ENCODE results near the gene UGT1A6. TPM values are rescaled to one million over a fixed set of nuclear protein-coding genes. Genes with fewer than 3 reads are reported as not detected.
A peak's percentile ranks its signal among the peaks of the same experiment; 100 is the strongest.

UGT1A6 gene
- total RNA-seq, 1 donor from 2014 or later: 0.32 TPM

- intact Hi-C loops (cut with DNase I): no loop called here
- no peak for ATAC-seq (ENCODE audit: poor library complexity)
- no peak for DNase-seq
These were observed 98.6 kb downstream of the UGT1A6 start for GRCh38 chr2:233791151-233791882.

- ATAC-seq (ENCODE audit: poor library complexity) (no peak), DNase-seq (no peak)
- intact Hi-C loops (cut with DNase I): no loop called here
These were observed 99.2 kb downstream of the UGT1A6 start for GRCh38 chr2:233791883-233792329.

- DNase-seq (no peak), ATAC-seq (ENCODE audit: poor library complexity) (no peak)
- intact Hi-C loops (cut with DNase I): no loop called here
These were observed 100.0 kb downstream of the UGT1A6 start for GRCh38 chr2:233792720-233793119.

GRCh38 chr2:233793465-233794127 is 100.9 kb downstream of the UGT1A6 start:
- no peak for ATAC-seq (ENCODE audit: poor library complexity)
- intact Hi-C loops (cut with DNase I): no loop called here

GRCh38 chr2:233794128-233794658 is 101.5 kb downstream of the UGT1A6 start:
- DNase-seq (no peak), ATAC-seq (ENCODE audit: poor library complexity) (no peak)
- intact Hi-C loops (cut with DNase I): no loop called here

More at GRCh38 chr2:233793465-233794127, 100.9 kb downstream of the UGT1A6 start:
- DNase-seq: no peak

- ATAC-seq (ENCODE audit: poor library complexity): no peak
- no peak for DNase-seq
- intact Hi-C loops (cut with DNase I): no loop called here
These were observed 103.1 kb downstream of the UGT1A6 start for GRCh38 chr2:233795735-233796171.

GRCh38 chr2:233796254-233796653 is 103.6 kb downstream of the UGT1A6 start:
- intact Hi-C loops (cut with DNase I): no loop called here

GRCh38 chr2:233798335-233799086 is 105.8 kb downstream of the UGT1A6 start:
- no peak for DNase-seq
- ATAC-seq (ENCODE audit: poor library complexity): no peak
- intact Hi-C loops (cut with DNase I): no loop called here

More at GRCh38 chr2:233796254-233796653, 103.6 kb downstream of the UGT1A6 start:
- DNase-seq (no peak), ATAC-seq (ENCODE audit: poor library complexity) (no peak)

- DNase-seq (no peak), ATAC-seq (ENCODE audit: poor library complexity) (no peak)
- intact Hi-C loops (cut with DNase I): no loop called here
These were observed 106.5 kb downstream of the UGT1A6 start for GRCh38 chr2:233799087-233799665.

- intact Hi-C loops (cut with DNase I): no loop called here
- DNase-seq: no peak
- ATAC-seq (ENCODE audit: poor library complexity): no peak
These were observed 107.0 kb downstream of the UGT1A6 start for GRCh38 chr2:233799716-233800115.

- DNase-seq: no peak
- ATAC-seq (ENCODE audit: poor library complexity): no peak
- intact Hi-C loops (cut with DNase I): no loop called here
These were observed 107.5 kb downstream of the UGT1A6 start for GRCh38 chr2:233800208-233800607.

- intact Hi-C loops (cut with DNase I): no loop called here
- ATAC-seq (ENCODE audit: poor library complexity) (no peak), DNase-seq (no peak)
These were observed 108.9 kb downstream of the UGT1A6 start for GRCh38 chr2:233801357-233802131.

GRCh38 chr2:233802132-233802815 is 109.6 kb downstream of the UGT1A6 start:
- intact Hi-C loops (cut with DNase I): no loop called here
- no peak for DNase-seq
- ATAC-seq (ENCODE audit: poor library complexity): no peak

GRCh38 chr2:233803292-233803911 is 110.7 kb downstream of the UGT1A6 start:
- ATAC-seq (ENCODE audit: poor library complexity): no peak
- intact Hi-C loops (cut with DNase I): no loop called here
- no peak for DNase-seq

GRCh38 chr2:233803994-233804393 is 111.3 kb downstream of the UGT1A6 start:
- ATAC-seq (ENCODE audit: poor library complexity) (no peak), DNase-seq (no peak)
- intact Hi-C loops (cut with DNase I): no loop called here

GRCh38 chr2:233807215-233807865 is 114.7 kb downstream of the UGT1A6 start:
- ATAC-seq (ENCODE audit: poor library complexity): no peak
- peak; percentile 24 for DNase-seq
- intact Hi-C loops (cut with DNase I): no loop called here
